ENCODE data around the gene FOXP1. TPM values are rescaled to one million over a fixed set of nuclear protein-coding genes. Genes with fewer than 3 reads are reported as not detected.

FOXP1 gene
- total and polyA plus RNA-seq, 2 donors (not counting 1 experiment from before 2014, with no cell fraction given), result 70.3 to 101 TPM

- H4K20me1 ChIP-seq (ENCODE audit: control insufficient read depth, extremely low read depth, insufficient read depth, low read length), result no peaks in the 10 kb centered on the region
- H3K9me3 ChIP-seq (ENCODE audit: control insufficient read depth, insufficient read depth, low read depth, low read length), result no peaks in the 10 kb centered on the region
- H3K79me2 ChIP-seq (ENCODE audit: control insufficient read depth, insufficient read depth, low read length), result no peaks in the 10 kb centered on the region
- H3K36me3 ChIP-seq (ENCODE audit: control insufficient read depth, insufficient read depth, low read length), result no peaks in the 10 kb centered on the region
- peak overlapping the region; percentile 88 for H3K4me2 ChIP-seq (ENCODE audit: extremely low read depth, insufficient read depth, low read length)
- no peak overlapping the region for H2AFZ ChIP-seq (ENCODE audit: low read length)
- peaks cover 25% of the 10 kb centered on the region for H3K4me1 ChIP-seq (ENCODE audit: control insufficient read depth, extremely low read depth, insufficient read depth, low read length)
- no peaks in the 10 kb centered on the region for H3K27me3 ChIP-seq (ENCODE audit: control insufficient read depth, insufficient read depth, low read length)
- H3K9ac ChIP-seq (ENCODE audit: insufficient read depth, low read length), result no peak overlapping the region
- H3K27ac ChIP-seq (ENCODE audit: insufficient read depth, low read length), result peak overlapping the region; percentile 89
- no peak overlapping the region for H3K4me3 ChIP-seq (replicated peaks in 1 of 4; ENCODE audit: control extremely low read depth in 1 of 4, insufficient read depth in 1 of 4, low read depth in 3 of 4, low read length in 4 of 4)
- TF ChIP-seq EZH2 (IDR thresholded peaks at IDR 0.05; ENCODE audit: low read length, missing control alignments), result no peak
- peak; percentile 96 to 99 for DNase-seq (ENCODE audit: low read depth in 2 of 2)
Measured at GRCh38 chr3:71537211-71537611, 46.3 kb downstream of the FOXP1 start.

- peak overlapping the region; percentile 45 for H3K9ac ChIP-seq (ENCODE audit: insufficient read depth, low read length)
- H3K4me1 ChIP-seq (ENCODE audit: control insufficient read depth, extremely low read depth, insufficient read depth, low read length), result peaks cover 19% of the 10 kb centered on the region
- peak overlapping the region; percentile 89 for H3K27ac ChIP-seq (ENCODE audit: insufficient read depth, low read length)
- no peaks in the 10 kb centered on the region for H3K9me3 ChIP-seq (ENCODE audit: control insufficient read depth, insufficient read depth, low read depth, low read length)
- no peak for TF ChIP-seq EZH2 (IDR thresholded peaks at IDR 0.05; ENCODE audit: low read length, missing control alignments)
- TF ChIP-seq, protein P1, sequence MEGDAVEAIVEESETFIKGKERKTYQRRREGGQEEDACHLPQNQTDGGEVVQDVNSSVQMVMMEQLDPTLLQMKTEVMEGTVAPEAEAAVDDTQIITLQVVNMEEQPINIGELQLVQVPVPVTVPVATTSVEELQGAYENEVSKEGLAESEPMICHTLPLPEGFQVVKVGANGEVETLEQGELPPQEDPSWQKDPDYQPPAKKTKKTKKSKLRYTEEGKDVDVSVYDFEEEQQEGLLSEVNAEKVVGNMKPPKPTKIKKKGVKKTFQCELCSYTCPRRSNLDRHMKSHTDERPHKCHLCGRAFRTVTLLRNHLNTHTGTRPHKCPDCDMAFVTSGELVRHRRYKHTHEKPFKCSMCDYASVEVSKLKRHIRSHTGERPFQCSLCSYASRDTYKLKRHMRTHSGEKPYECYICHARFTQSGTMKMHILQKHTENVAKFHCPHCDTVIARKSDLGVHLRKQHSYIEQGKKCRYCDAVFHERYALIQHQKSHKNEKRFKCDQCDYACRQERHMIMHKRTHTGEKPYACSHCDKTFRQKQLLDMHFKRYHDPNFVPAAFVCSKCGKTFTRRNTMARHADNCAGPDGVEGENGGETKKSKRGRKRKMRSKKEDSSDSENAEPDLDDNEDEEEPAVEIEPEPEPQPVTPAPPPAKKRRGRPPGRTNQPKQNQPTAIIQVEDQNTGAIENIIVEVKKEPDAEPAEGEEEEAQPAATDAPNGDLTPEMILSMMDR (conservative IDR thresholded peaks at IDR 0.05 in 1 of 2, IDR thresholded peaks at IDR 0.05 in 1 of 2; ENCODE audit: low read depth in 1 of 2, low read length in 2 of 2), result no peak
- no peaks in the 10 kb centered on the region for H3K79me2 ChIP-seq (ENCODE audit: control insufficient read depth, insufficient read depth, low read length)
- H2AFZ ChIP-seq (ENCODE audit: low read length), result no peak overlapping the region
- no peaks in the 10 kb centered on the region for H3K27me3 ChIP-seq (ENCODE audit: control insufficient read depth, insufficient read depth, low read length)
- no peaks in the 10 kb centered on the region for H3K36me3 ChIP-seq (ENCODE audit: control insufficient read depth, insufficient read depth, low read length)
- H3K4me3 ChIP-seq (replicated peaks in 1 of 4; ENCODE audit: control extremely low read depth in 1 of 4, insufficient read depth in 1 of 4, low read depth in 3 of 4, low read length in 4 of 4), result peak overlapping the region; percentile 11 to 23 (median 20)
- H3K4me2 ChIP-seq (ENCODE audit: extremely low read depth, insufficient read depth, low read length), result peak overlapping the region; percentile 88
- DNase-seq (ENCODE audit: low read depth in 2 of 2), result peak; percentile 88 to 94
- H4K20me1 ChIP-seq (ENCODE audit: control insufficient read depth, extremely low read depth, insufficient read depth, low read length), result no peaks in the 10 kb centered on the region
Measured at GRCh38 chr3:71536376-71536965, 47.1 kb downstream of the FOXP1 start.

GRCh38 chr3:71533588-71533987, 49.9 kb downstream of the FOXP1 start:
- H3K4me2 ChIP-seq (ENCODE audit: extremely low read depth, insufficient read depth, low read length), result no peak overlapping the region
- no peaks in the 10 kb centered on the region for H4K20me1 ChIP-seq (ENCODE audit: control insufficient read depth, extremely low read depth, insufficient read depth, low read length)
- no peaks in the 10 kb centered on the region for H3K36me3 ChIP-seq (ENCODE audit: control insufficient read depth, insufficient read depth, low read length)
- no peak for DNase-seq (ENCODE audit: low read depth in 2 of 2)
- H3K4me3 ChIP-seq (replicated peaks in 1 of 4; ENCODE audit: control extremely low read depth in 1 of 4, insufficient read depth in 1 of 4, low read depth in 3 of 4, low read length in 4 of 4), result no peak overlapping the region
- no peak overlapping the region for H3K9ac ChIP-seq (ENCODE audit: insufficient read depth, low read length)
- peaks cover 17% of the 10 kb centered on the region for H3K4me1 ChIP-seq (ENCODE audit: control insufficient read depth, extremely low read depth, insufficient read depth, low read length)
- TF ChIP-seq, protein P1 (conservative IDR thresholded peaks at IDR 0.05 in 1 of 2, IDR thresholded peaks at IDR 0.05 in 1 of 2; ENCODE audit: low read depth in 1 of 2, low read length in 2 of 2), result no peak
- TF ChIP-seq EZH2 (IDR thresholded peaks at IDR 0.05; ENCODE audit: low read length, missing control alignments), result no peak
- no peak overlapping the region for H2AFZ ChIP-seq (ENCODE audit: low read length)
- H3K79me2 ChIP-seq (ENCODE audit: control insufficient read depth, insufficient read depth, low read length), result no peaks in the 10 kb centered on the region
- no peaks in the 10 kb centered on the region for H3K9me3 ChIP-seq (ENCODE audit: control insufficient read depth, insufficient read depth, low read depth, low read length)
- no peaks in the 10 kb centered on the region for H3K27me3 ChIP-seq (ENCODE audit: control insufficient read depth, insufficient read depth, low read length)
- no peak overlapping the region for H3K27ac ChIP-seq (ENCODE audit: insufficient read depth, low read length)

Measured in fibroblast of lung (primary cell).